ENCODE measurements around the gene LNPEP.

The LNPEP gene

GRCh38 chr5:96957254-96958049 lies 21.6 kb downstream of the LNPEP start:
- DNase-seq (ENCODE audit: low read depth in 3 of 3, low spot score in 1 of 3): no peak

GRCh38 chr5:96958977-96959376 lies 23.1 kb downstream of the LNPEP start:
- no peak for DNase-seq (ENCODE audit: low read depth in 3 of 3, low spot score in 1 of 3)

GRCh38 chr5:96961053-96961452 lies 25.2 kb downstream of the LNPEP start:
- no peak for DNase-seq (ENCODE audit: low read depth in 3 of 3, low spot score in 1 of 3)

GRCh38 chr5:96962540-96962991 lies 26.7 kb downstream of the LNPEP start:
- DNase-seq (ENCODE audit: low read depth in 3 of 3, low spot score in 1 of 3): no peak

- DNase-seq (ENCODE audit: low read depth in 3 of 3, low spot score in 1 of 3): no peak
Observed at GRCh38 chr5:96963267-96963666, 27.4 kb downstream of the LNPEP start.

- no peak for DNase-seq (ENCODE audit: low read depth in 3 of 3, low spot score in 1 of 3)
Observed at GRCh38 chr5:96966801-96967200, 30.9 kb downstream of the LNPEP start.

- DNase-seq (ENCODE audit: low read depth in 3 of 3, low spot score in 1 of 3): no peak
Observed at GRCh38 chr5:96967400-96967799, 31.5 kb downstream of the LNPEP start.

- DNase-seq (ENCODE audit: low read depth in 3 of 3, low spot score in 1 of 3): no peak
Observed at GRCh38 chr5:96968074-96968473, 32.2 kb downstream of the LNPEP start.

GRCh38 chr5:96968614-96969013 lies 32.7 kb downstream of the LNPEP start:
- no peak for DNase-seq (ENCODE audit: low read depth in 3 of 3, low spot score in 1 of 3)

- no peak for DNase-seq (ENCODE audit: low read depth in 3 of 3, low spot score in 1 of 3)
Observed at GRCh38 chr5:96969366-96969765, 33.5 kb downstream of the LNPEP start.

GRCh38 chr5:96972599-96973334 lies 36.9 kb downstream of the LNPEP start:
- DNase-seq (ENCODE audit: low read depth in 3 of 3, low spot score in 1 of 3): no peak

GRCh38 chr5:96973532-96974401 lies 37.9 kb downstream of the LNPEP start:
- DNase-seq (ENCODE audit: low read depth in 3 of 3, low spot score in 1 of 3): no peak

GRCh38 chr5:96975656-96976055 lies 39.8 kb downstream of the LNPEP start:
- DNase-seq (ENCODE audit: low read depth in 3 of 3, low spot score in 1 of 3): no peak

- DNase-seq (ENCODE audit: low read depth in 3 of 3, low spot score in 1 of 3): no peak
Observed at GRCh38 chr5:96977228-96977627, 41.3 kb downstream of the LNPEP start.

- DNase-seq (ENCODE audit: low read depth in 3 of 3, low spot score in 1 of 3): no peak
Observed at GRCh38 chr5:96978812-96979449, 43.1 kb downstream of the LNPEP start.

GRCh38 chr5:96984506-96985192 lies 48.8 kb downstream of the LNPEP start:
- no peak for DNase-seq (ENCODE audit: low read depth in 3 of 3, low spot score in 1 of 3)

- no peak for DNase-seq (ENCODE audit: low read depth in 3 of 3, low spot score in 1 of 3)
Observed at GRCh38 chr5:96986450-96986849, 50.6 kb downstream of the LNPEP start.

GRCh38 chr5:96990102-96990501 lies 54.2 kb downstream of the LNPEP start:
- no peak for DNase-seq (ENCODE audit: low read depth in 3 of 3, low spot score in 1 of 3)

GRCh38 chr5:96991708-96992107 lies 55.8 kb downstream of the LNPEP start:
- DNase-seq (ENCODE audit: low read depth in 3 of 3, low spot score in 1 of 3): no peak

GRCh38 chr5:96993760-96994159 lies 57.9 kb downstream of the LNPEP start:
- no peak for DNase-seq (ENCODE audit: low read depth in 3 of 3, low spot score in 1 of 3)

All from stimulated activated CD4-positive, alpha-beta T cell treated with anti-CD3 and anti-CD28 coated beads, TNF-alpha, amount 100 ng/mL, for 1 hour (primary cell).